Left lung (tissue), 10 donors: ENCODE data around the gene CGRRF1. TPM values are rescaled to one million over a fixed set of nuclear protein-coding genes. Genes with fewer than 3 reads are reported as not detected.

ENCODE experiments used
- ATAC-seq: fragments of 200-7000 bp; cut with Tn5 transposase; one replicate; pipeline ENCODE4 v1.9.1; 2020; ENCODE audit warnings: moderate library complexity
- DNase-seq, 4 donors: peaks; one replicate each; pipeline ENCODE4 v3.0.0-alpha.2; 2013 to 2020
- H3K27ac ChIP-seq, 2 donors: fragments of 200-600 bp; sonication (generic) in 1 of 2; one replicate each; pipeline versions ENCODE4 v1.5.0 to v1.8.0; 2020 to 2021
- H3K27me3 ChIP-seq, 2 donors: fragments of 200-600 bp; sonication (generic) in 1 of 2; one replicate each; pipeline versions ENCODE4 v1.5.0 to v1.8.0; 2020 to 2021
- H3K36me3 ChIP-seq, 2 donors: fragments of 200-600 bp; sonication (generic) in 1 of 2; one replicate each; pipeline versions ENCODE4 v1.5.0 to v1.8.0; 2020 to 2021
- H3K4me1 ChIP-seq, 2 donors: fragments of 200-600 bp; one replicate each; pipeline ENCODE4 v1.8.0; 2021
- H3K4me3 ChIP-seq, 2 donors: fragments of 200-600 bp; sonication (generic) in 1 of 2; one replicate each; pipeline versions ENCODE4 v1.5.0 to v1.8.0; 2020 to 2021; ENCODE audit warnings: mild to moderate bottlenecking in 1 of 2
- H3K9me3 ChIP-seq, 2 donors: fragments of 200-600 bp; sonication (generic) in 1 of 2; one replicate each; pipeline versions ENCODE4 v1.5.0 to v1.8.0; 2020 to 2021
- intact Hi-C, 2 donors: fragments of 100-400 bp; cut with DNase I; formaldehyde crosslinking; loops; one replicate each; pipeline versions ENCODE4 v1.11.2 to v1.14.2; 2022
- polyA plus RNA-seq, 6 donors: library from polyadenylated mRNA; unstranded; fragments of 120-200 nt; gene quantifications; one replicate each; pipeline ENCODE4 v1.2.1, GENCODE V29; 2013; ENCODE audit not compliant: insufficient read length in 6 of 6
- total RNA-seq, 2 donors: library from RNA; stranded (reverse); fragmentation: NEBNext Ultra II Directional; extraction: Animal tissue kit (Norgen Biotek cat#: 25700); gene quantifications; one replicate each; pipeline ENCODE4 v1.2.1, GENCODE V29; 2021
- TF ChIP-seq, protein P1 (sequence below), 2 donors: fragments of 200-600 bp; sonication (generic) in 1 of 2; IDR thresholded peaks; one replicate each; pipeline versions ENCODE4 v1.5.0 to v1.8.0; 2021; ENCODE audit warnings: antibody characterized with exemption in 2 of 2
- donor health status: DM: no; HTN: yes; CAD: no.
- donor health status: DM: no; HTN: no; CAD: no.

CGRRF1 gene
- total and polyA plus RNA-seq, 8 donors = 17.5 to 31.7 (median 25.4) TPM

- H3K36me3 ChIP-seq = peaks cover 0 to 14% of the 10 kb centered on the region in 2 donors
- ATAC-seq = no peak
- H3K4me3 ChIP-seq = no peak overlapping the region
- intact Hi-C loops = no loop called here
- TF ChIP-seq, protein P1, sequence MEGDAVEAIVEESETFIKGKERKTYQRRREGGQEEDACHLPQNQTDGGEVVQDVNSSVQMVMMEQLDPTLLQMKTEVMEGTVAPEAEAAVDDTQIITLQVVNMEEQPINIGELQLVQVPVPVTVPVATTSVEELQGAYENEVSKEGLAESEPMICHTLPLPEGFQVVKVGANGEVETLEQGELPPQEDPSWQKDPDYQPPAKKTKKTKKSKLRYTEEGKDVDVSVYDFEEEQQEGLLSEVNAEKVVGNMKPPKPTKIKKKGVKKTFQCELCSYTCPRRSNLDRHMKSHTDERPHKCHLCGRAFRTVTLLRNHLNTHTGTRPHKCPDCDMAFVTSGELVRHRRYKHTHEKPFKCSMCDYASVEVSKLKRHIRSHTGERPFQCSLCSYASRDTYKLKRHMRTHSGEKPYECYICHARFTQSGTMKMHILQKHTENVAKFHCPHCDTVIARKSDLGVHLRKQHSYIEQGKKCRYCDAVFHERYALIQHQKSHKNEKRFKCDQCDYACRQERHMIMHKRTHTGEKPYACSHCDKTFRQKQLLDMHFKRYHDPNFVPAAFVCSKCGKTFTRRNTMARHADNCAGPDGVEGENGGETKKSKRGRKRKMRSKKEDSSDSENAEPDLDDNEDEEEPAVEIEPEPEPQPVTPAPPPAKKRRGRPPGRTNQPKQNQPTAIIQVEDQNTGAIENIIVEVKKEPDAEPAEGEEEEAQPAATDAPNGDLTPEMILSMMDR (IDR thresholded peaks at IDR 0.05) = no peak
- H3K27me3 ChIP-seq = no peaks in the 10 kb centered on the region
- peaks cover 0 to 14% of the 10 kb centered on the region in 2 donors for H3K9me3 ChIP-seq
- H3K4me1 ChIP-seq = peaks cover 0 to 8% of the 10 kb centered on the region in 2 donors
- DNase-seq = no peak
- no peak overlapping the region for H3K27ac ChIP-seq
Measured at GRCh38 chr14:54470701-54471100, 39.0 kb upstream of the CGRRF1 start.

GRCh38 chr14:54471641-54472040, 38.1 kb upstream of the CGRRF1 start:
- Histone ChIP-seq H3K27me3 (no peaks in the 10 kb centered on the region), H3K4me1 (peaks cover 3 to 12% of the 10 kb centered on the region in 2 donors), H3K27ac (no peak overlapping the region), H3K36me3 (peaks cover 0 to 16% of the 10 kb centered on the region in 2 donors), H3K9me3 (peaks cover 0 to 14% of the 10 kb centered on the region in 2 donors), H3K4me3 (no peak overlapping the region)
- DNase-seq (no peak), ATAC-seq (no peak)
- intact Hi-C loops = no loop called here
- TF ChIP-seq, protein P1 (IDR thresholded peaks at IDR 0.05) = no peak

DNA sequence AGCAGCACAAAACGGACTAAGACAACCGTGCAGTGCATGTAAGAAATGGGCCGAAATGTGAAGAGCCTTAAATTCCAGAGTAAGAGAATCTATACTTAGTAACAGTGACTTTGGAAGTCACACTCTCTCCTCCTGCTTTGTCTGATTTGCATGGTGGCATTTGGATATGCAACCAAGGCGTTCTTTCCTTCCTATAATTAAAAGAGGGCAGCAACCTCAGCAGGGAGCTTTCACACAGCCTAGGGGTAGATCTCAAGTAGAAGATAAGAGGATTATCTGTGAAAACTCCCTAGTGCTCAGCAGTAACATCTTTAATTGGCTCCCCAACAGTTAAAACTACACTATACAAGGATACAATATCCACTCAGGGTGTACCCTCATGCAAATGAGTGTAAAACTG, 37.4 kb upstream of the CGRRF1 start:
- Histone ChIP-seq H3K27ac (no peak overlapping the region), H3K4me1 (peaks cover 3 to 12% of the 10 kb centered on the region in 2 donors), H3K9me3 (peaks cover 0 to 8% of the 10 kb centered on the region in 2 donors), H3K4me3 (no peak overlapping the region), H3K36me3 (peaks cover 0 to 17% of the 10 kb centered on the region in 2 donors), H3K27me3 (no peaks in the 10 kb centered on the region)
- ATAC-seq (no peak), DNase-seq (no peak)
- TF ChIP-seq, protein P1 (IDR thresholded peaks at IDR 0.05) = no peak
- intact Hi-C loops = no loop called here

GRCh38 chr14:54474232-54474793, 35.4 kb upstream of the CGRRF1 start:
- intact Hi-C loops = no loop called here
- ATAC-seq (peak; percentile 9), DNase-seq (no peak)
- H3K27ac ChIP-seq = no peak overlapping the region
- H3K4me1 ChIP-seq = peaks cover 3 to 12% of the 10 kb centered on the region in 2 donors
- no peak overlapping the region for H3K4me3 ChIP-seq
- TF ChIP-seq, protein P1 (IDR thresholded peaks at IDR 0.05) = no peak
- no peaks in the 10 kb centered on the region for H3K9me3 ChIP-seq
- H3K27me3 ChIP-seq = no peaks in the 10 kb centered on the region
- peaks cover 0 to 28% of the 10 kb centered on the region in 2 donors for H3K36me3 ChIP-seq

GRCh38 chr14:54475187-54475899, 34.4 kb upstream of the CGRRF1 start:
- no peak for ATAC-seq
- TF ChIP-seq, protein P1 (IDR thresholded peaks at IDR 0.05) = no peak
- DNase-seq = peak in 1 of 4 donors; percentile 19

More at GRCh38 chr14:54475187-54475899, 34.4 kb upstream of the CGRRF1 start:
- H3K9me3 ChIP-seq = no peaks in the 10 kb centered on the region
- intact Hi-C loops = no loop called here
- no peaks in the 10 kb centered on the region for H3K27me3 ChIP-seq
- H3K4me1 ChIP-seq = peaks cover 3 to 12% of the 10 kb centered on the region in 2 donors
- no peak overlapping the region for H3K27ac ChIP-seq
- no peak overlapping the region for H3K4me3 ChIP-seq
- peaks cover 0 to 28% of the 10 kb centered on the region in 2 donors for H3K36me3 ChIP-seq
